GM18907 (cell line): ENCODE measurements around the gene DHRS4.
A peak's percentile ranks its signal among the peaks of the same experiment; 100 is the strongest.
"Not testable (repeated sequence)": the region's sequence is repeated elsewhere in the genome, so short reads cannot be mapped to it uniquely, and the experiment has no call there.

Experiments used
- ATAC-seq: cut with Tn5 transposase; IDR thresholded peaks from one replicate; pipeline ENCODE4 v1.9.1; 2021; ENCODE audit warnings: mild to moderate bottlenecking, moderate library complexity; ENCODE audit not compliant: unreplicated experiment

The DHRS4 gene

GRCh38 chr14:23981951-23982813 is 28.6 kb downstream of the DHRS4 start:
- not testable (repeated sequence) for ATAC-seq

DNA sequence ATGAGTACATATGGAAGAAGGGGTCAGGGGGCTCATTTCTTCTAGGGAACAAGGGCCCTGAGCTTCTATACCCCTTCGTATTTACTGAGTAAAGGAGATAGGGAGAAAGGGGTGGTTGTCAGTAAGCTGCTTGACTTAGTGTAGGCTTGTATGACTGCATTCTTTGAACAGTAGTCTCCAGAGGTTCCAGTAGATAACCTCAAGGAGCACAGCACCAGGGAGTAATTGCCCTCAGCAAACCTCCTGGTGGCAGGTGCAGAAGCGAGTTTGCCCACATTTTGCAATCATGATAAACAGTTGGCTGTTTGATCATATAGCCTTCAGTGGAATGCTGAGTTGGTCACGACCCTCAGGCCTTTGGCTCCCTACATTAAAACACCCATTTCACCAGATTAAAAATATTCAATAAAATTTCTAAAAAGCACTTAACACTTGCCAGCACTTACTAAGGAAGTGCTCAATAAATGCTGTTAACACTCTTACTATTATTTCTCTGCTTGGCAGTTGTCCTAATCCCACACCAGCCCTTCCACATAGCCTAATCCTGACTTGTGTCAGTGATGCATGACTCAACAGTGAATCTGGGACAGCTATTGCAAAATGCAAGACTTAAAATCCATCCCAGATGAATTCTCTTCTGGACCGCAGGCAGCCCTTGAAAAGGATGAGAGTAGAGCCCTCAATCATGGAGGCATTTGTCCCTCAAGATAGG is 31.5 kb downstream of the DHRS4 start:
- no peak for ATAC-seq

GRCh38 chr14:23988223-23988606 is 34.6 kb downstream of the DHRS4 start:
- ATAC-seq = peak; percentile 6

- ATAC-seq = peak; percentile 92
Observed at GRCh38 chr14:23988607-23989363, 35.2 kb downstream of the DHRS4 start, which contains the start of gene DHRS4L2. TSS of gene DHRS4L2 (plus strand) at chr14:23988929. CDS start at chr14:23988948, 19 bp downstream.

GRCh38 chr14:23989734-23990445 is 36.3 kb downstream of the DHRS4 start:
- ATAC-seq = not testable (repeated sequence)

DNA sequence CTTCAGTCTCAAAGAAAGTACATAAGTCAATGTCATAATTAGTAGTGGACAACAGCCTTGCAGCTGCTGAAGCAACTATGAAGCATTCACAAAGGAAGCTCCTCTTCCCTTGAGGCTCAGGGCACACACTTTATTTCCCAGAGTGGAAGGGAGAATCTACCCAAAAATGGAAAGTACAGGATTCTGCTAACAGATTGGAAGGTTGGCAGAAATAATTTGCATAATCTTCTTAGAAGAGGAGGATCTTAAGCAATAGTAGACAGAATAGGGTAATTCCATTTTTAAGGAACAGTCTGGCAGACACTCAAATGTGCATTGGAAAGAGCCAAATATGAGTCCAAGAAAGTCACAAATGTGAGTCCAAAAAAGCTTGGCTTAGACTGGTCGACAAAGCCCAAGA is 37.4 kb downstream of the DHRS4 start:
- not testable (repeated sequence) for ATAC-seq

GRCh38 chr14:23993042-23993441 is 39.5 kb downstream of the DHRS4 start:
- ATAC-seq = not testable (repeated sequence)

GRCh38 chr14:23996009-23996408 is 42.4 kb downstream of the DHRS4 start:
- not testable (repeated sequence) for ATAC-seq

DNA sequence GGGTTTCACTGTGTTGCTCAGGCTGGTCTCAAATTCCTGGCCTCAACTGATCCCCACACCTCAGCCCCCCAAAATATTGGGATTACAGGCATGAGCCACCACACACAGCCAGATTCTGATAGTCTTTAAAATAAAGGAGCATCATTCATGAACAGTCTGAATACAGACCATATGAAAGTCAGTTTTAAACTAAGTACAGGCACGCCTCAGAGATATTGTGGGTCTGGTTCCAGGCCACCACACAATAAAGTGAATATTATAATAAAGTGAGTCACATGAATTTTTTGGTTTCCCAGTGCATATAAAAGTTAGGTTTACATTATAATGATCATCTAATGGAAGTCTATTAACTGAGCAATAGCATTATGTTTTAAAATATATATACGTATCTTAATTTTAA is 43.3 kb downstream of the DHRS4 start:
- ATAC-seq = not testable (repeated sequence)

DNA sequence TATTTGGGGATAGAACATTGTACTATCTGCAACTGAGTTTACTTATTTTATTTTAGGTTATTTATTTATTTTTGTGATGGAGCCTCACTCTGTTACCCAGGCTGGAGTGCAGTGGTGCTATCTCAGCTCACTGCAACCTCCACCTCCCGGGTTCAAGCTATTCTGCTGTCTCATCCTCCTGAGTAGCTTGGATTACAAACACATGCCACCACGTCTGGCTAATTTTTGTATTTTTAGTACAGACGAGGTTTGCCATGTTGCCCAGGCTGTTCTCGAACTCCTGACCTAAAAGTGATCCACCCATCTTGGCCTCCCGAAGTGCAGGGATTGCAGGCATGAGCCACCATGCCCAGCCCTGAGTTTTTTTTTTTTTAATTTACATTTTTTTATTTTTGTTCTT is 46.1 kb downstream of the DHRS4 start:
- ATAC-seq = not testable (repeated sequence)

DNA sequence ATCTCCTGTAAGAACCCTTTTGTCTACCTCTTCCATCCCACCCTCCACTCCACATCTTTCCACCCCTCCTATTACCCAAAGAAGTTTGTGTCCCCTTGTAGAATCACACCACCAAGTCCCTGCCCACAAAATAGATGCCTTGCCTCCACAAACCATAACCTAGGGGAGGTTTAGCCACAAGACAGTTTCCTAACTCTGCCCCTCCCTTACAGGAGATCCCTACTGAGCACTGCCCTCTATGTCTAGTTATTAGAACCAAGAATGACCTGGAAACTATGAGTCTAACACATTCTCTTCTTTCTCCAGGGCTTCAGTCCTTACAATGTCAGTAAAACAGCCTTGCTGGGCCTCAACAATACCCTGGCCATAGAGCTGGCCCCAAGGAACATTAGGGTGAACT is 47.5 kb downstream of the DHRS4 start:
- ATAC-seq = not testable (repeated sequence)

GRCh38 chr14:24001679-24002078 is 48.1 kb downstream of the DHRS4 start:
- ATAC-seq = not testable (repeated sequence)

DNA sequence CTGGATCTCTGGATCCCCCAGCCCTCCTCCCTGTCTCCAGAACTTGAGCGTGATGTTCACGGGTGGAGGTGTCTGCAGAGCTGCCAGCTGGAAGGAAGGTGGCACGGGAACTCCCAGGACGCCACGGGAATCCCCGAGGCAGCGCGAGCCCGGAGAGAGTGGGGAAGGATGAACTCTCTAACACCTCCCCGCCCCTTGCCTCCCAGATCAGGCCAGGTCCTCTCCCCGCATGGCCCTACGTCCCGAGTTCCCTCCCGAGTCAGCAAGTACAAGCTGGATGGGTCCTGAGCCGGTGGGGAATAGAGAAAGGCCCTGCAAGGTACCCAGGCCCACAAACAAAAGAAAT is 52.9 kb downstream of the DHRS4 start:
- ATAC-seq = peak; percentile 32

GRCh38 chr14:24006817-24007652 is 53.5 kb downstream of the DHRS4 start:
- ATAC-seq = peak; percentile 89

GRCh38 chr14:24011051-24011450 is 57.5 kb downstream of the DHRS4 start:
- no peak for ATAC-seq

- not testable (repeated sequence) for ATAC-seq
Observed at GRCh38 chr14:24012726-24013273, 59.2 kb downstream of the DHRS4 start.

- ATAC-seq = peak; percentile 66
Observed at GRCh38 chr14:24013654-24014514, 60.3 kb downstream of the DHRS4 start.

DNA sequence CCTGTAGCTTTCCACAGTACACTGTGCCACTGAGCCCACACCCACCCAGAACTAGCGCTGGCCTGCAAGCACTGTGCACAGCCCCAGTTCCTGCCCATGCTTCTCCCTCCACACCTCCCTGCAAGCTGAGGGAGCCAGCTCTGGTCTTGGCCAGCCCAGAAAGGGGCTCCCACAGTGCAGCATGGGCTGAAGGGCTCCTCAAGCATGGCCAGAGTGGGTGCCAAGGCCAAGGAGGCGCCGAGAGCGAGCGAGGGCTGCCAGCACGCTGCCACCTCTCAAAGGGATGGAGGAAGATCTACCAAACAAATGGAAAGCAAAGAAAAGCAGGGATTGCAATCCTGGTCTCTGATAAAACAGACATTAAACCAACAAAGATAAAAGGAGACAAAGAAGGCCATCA is 62.2 kb downstream of the DHRS4 start:
- not testable (repeated sequence) for ATAC-seq
